CD4-positive, alpha-beta T cell (primary cell): ENCODE data around the gene IL17B. TPM values are rescaled to one million over a fixed set of nuclear protein-coding genes. Genes with fewer than 3 reads are reported as not detected.

Experiments used
- ATAC-seq: fragments of 200-7000 bp; cut with Tn5 transposase; one replicate; pipeline ENCODE4 v1.10.0; 2022; ENCODE audit warnings: mild to moderate bottlenecking; ENCODE audit not compliant: poor library complexity
- CTCF ChIA-PET: fragments of 350-600 bp; sonication (Branson Sonifier 250); formaldehyde crosslinking; loops from one replicate; lab custom pipeline; 2021; ENCODE audit warnings: antibody characterized with exemption, inconsistent platforms; lab: Charles Lee
- POLR2A ChIA-PET: fragments of 350-600 bp; sonication (Branson Sonifier 250); formaldehyde crosslinking; loops from one replicate; lab custom pipeline; 2021; ENCODE audit warnings: antibody characterized with exemption, inconsistent platforms; lab: Charles Lee
- DNase-seq, 14 experiments: peaks; one replicate each; pipeline ENCODE4 v3.0.0-alpha.2; 2013 to 2020; ENCODE audit warnings: mixed read lengths in 2 of 14
- H3K27ac ChIP-seq, 2 donors: one replicate each; pipeline versions ENCODE4 v1.5.1 to v1.7.0; 2013; ENCODE audit warnings: low read length in 2 of 2, low read depth in 1 of 2, mild to moderate bottlenecking in 1 of 2
- H3K27me3 ChIP-seq, 2 experiments: 1 replicate in 1 of 2; 2 replicates in 1 of 2; pipeline versions ENCODE4 v1.6.1 to v1.7.0; 2013; ENCODE audit warnings: low read length in 2 of 2, control low read depth in 1 of 2, mild to moderate bottlenecking in 1 of 2, moderate library complexity in 1 of 2; ENCODE audit not compliant: insufficient read depth in 2 of 2, control insufficient read depth in 1 of 2
- H3K36me3 ChIP-seq: one replicate; pipeline ENCODE4 v1.6.1; 2013; ENCODE audit warnings: low read length, control low read depth; ENCODE audit not compliant: insufficient read depth
- H3K4me1 ChIP-seq: one replicate; pipeline ENCODE4 v1.6.1; 2013; ENCODE audit warnings: low read length, control low read depth; ENCODE audit not compliant: insufficient read depth
- H3K4me3 ChIP-seq: one replicate; pipeline ENCODE4 v1.5.1; 2013; ENCODE audit warnings: mild to moderate bottlenecking, low read length, moderate library complexity
- H3K9me3 ChIP-seq, 2 experiments: 1 replicate in 1 of 2; 2 replicates in 1 of 2; pipeline versions ENCODE4 v1.6.1 to v1.7.0; 2013; ENCODE audit warnings: low read length in 2 of 2, mild to moderate bottlenecking in 2 of 2, control low read depth in 1 of 2, moderate library complexity in 1 of 2; ENCODE audit not compliant: control insufficient read depth in 1 of 2, insufficient read depth in 1 of 2
- H3K27ac Mint-ChIP-seq: one replicate; pipeline ENCODE4 v1.8.0; 2020; ENCODE audit warnings: mixed read lengths
- H3K27me3 Mint-ChIP-seq: one replicate; pipeline ENCODE4 v1.8.0; 2021; ENCODE audit warnings: mixed read lengths
- H3K36me3 Mint-ChIP-seq: one replicate; pipeline ENCODE4 v1.8.0; 2021; ENCODE audit warnings: low read depth, mixed read lengths
- H3K4me1 Mint-ChIP-seq: one replicate; pipeline ENCODE4 v1.8.0; 2021; ENCODE audit warnings: low read depth, mixed read lengths
- H3K4me3 Mint-ChIP-seq: one replicate; pipeline ENCODE4 v1.8.0; 2020; ENCODE audit warnings: mild to moderate bottlenecking, mixed read lengths
- H3K9me3 Mint-ChIP-seq: one replicate; pipeline ENCODE4 v1.8.0; 2020; ENCODE audit warnings: mixed read lengths
- intact Hi-C, 2 experiments: fragments of 100-400 bp; cut with DNase I in 1 of 2; cut with micrococcal nuclease in 1 of 2; formaldehyde crosslinking; loops; one replicate each; pipeline versions ENCODE4 v1.15.1 to v1.9.0; 2023 to 2025; cut with DNase I, micrococcal nuclease
- total RNA-seq, 174 experiments: library from RNA in 2 of 174; stranded (reverse) in 2 of 174; gene quantifications; one replicate each; pipeline ENCODE4 v1.2.3 and lab custom pipeline; 2021 to 2026
- TF ChIP-seq, protein P1 (sequence below): fragments of 200-600 bp; IDR thresholded peaks from one replicate; pipeline ENCODE4 v1.8.0; 2022; ENCODE audit warnings: antibody characterized with exemption, mild to moderate bottlenecking

IL17B gene
- total RNA-seq, 2 experiments from 2014 or later, result not detected

DNA sequence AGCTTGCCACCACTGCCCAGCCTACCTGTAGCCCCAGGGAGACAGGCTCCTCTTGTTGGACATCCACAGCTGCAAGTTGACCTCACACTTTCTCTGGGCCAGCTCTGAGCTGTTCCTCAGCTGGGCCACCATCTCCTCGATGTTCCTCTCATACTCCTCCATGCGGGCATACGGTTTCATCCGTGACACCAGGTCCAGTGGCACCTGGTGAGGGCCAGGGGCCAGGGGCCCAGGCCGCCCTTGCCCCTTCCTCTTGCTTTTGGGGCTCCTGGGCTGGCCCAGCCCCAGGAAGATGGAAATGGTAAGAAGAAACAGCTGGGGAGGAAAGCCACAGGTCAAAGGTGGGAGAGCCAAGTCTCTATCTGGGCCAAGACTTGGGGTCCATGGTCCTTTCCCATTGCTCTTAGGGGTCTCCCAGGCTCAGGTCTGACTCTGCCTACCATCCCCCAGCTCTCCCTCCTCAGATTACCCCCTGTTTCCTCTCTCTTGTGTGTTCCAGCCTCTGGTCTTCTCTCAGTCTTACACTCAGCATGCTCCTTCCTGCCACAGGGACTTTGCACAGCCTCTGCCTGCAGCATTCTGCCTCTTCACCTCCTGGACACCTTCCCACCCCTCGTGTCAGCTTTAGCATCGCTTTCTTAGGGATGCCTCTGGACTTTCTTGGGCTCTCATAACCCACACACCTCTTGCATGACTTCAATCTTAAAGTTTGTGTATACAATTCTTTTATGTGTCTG lies 2.2 kb downstream of the IL17B start:
- no peak overlapping the region for H3K4me3 ChIP-seq
- peaks cover 0 to 2% of the 10 kb centered on the region in 2 experiments for H3K27me3 ChIP-seq
- H3K9me3 ChIP-seq, result no peaks in the 10 kb centered on the region
- peaks cover 4% of the 10 kb centered on the region for H3K36me3 Mint-ChIP-seq
- peaks cover 3% of the 10 kb centered on the region for H3K36me3 ChIP-seq
- CTCF ChIA-PET, result interaction anchor here (2.3 kb wide), 1 partner anchor 60 kb away, joined by 5 read pairs; no protein-coding TSS in a partner anchor
- ATAC-seq, result no peak
- TF ChIP-seq, protein P1, sequence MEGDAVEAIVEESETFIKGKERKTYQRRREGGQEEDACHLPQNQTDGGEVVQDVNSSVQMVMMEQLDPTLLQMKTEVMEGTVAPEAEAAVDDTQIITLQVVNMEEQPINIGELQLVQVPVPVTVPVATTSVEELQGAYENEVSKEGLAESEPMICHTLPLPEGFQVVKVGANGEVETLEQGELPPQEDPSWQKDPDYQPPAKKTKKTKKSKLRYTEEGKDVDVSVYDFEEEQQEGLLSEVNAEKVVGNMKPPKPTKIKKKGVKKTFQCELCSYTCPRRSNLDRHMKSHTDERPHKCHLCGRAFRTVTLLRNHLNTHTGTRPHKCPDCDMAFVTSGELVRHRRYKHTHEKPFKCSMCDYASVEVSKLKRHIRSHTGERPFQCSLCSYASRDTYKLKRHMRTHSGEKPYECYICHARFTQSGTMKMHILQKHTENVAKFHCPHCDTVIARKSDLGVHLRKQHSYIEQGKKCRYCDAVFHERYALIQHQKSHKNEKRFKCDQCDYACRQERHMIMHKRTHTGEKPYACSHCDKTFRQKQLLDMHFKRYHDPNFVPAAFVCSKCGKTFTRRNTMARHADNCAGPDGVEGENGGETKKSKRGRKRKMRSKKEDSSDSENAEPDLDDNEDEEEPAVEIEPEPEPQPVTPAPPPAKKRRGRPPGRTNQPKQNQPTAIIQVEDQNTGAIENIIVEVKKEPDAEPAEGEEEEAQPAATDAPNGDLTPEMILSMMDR, result no peak
- no peaks in the 10 kb centered on the region for H3K9me3 Mint-ChIP-seq
- intact Hi-C loops, result loop anchor here in 1 of 2 experiments (10.0 kb wide), 1 partner anchor 232 kb away; the partner anchor contains the start of gene ABLIM3
- no peak for DNase-seq
- POLR2A ChIA-PET, result no interaction called here
- no peak overlapping the region for H3K27ac Mint-ChIP-seq
- no peaks in the 10 kb centered on the region for H3K27me3 Mint-ChIP-seq
- H3K4me1 Mint-ChIP-seq, result no peaks in the 10 kb centered on the region
- H3K4me3 Mint-ChIP-seq, result no peak overlapping the region
- H3K4me1 ChIP-seq, result peaks cover 5% of the 10 kb centered on the region
- no peak overlapping the region for H3K27ac ChIP-seq

DNA sequence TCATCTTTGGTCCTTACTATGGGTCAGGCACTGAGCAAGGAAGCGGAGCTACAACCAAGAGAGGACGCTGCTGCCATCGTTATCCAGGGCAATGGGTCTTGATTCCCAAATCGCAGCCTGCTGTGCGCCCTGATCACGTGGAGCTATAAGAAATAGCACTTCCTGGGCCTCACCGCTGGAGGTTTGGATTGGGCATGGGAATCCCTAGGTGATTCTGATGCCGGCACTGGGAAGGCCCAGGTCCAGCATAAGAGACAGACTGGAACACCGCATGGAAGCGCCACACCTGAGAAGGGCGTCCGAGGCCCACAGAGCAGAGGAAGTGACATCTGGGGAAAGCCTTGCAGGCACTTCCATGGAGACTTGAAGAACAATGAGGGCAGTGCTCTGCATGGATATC lies 3.0 kb downstream of the IL17B start:
- Mint-ChIP-seq H3K27ac (no peak overlapping the region), H3K27me3 (no peaks in the 10 kb centered on the region), H3K4me1 (peaks cover 6% of the 10 kb centered on the region), H3K4me3 (no peak overlapping the region), H3K36me3 (peaks cover 4% of the 10 kb centered on the region), H3K9me3 (no peaks in the 10 kb centered on the region)
- Histone ChIP-seq H3K9me3 (no peaks in the 10 kb centered on the region), H3K27ac (no peak overlapping the region), H3K4me1 (peaks cover 9% of the 10 kb centered on the region), H3K36me3 (peaks cover 3% of the 10 kb centered on the region), H3K4me3 (no peak overlapping the region), H3K27me3 (peaks cover 0 to 3% of the 10 kb centered on the region in 2 experiments)
- ATAC-seq, result no peak
- TF ChIP-seq, protein P1, result no peak
- POLR2A ChIA-PET, result no interaction called here
- CTCF ChIA-PET, result interaction anchor here (2.3 kb wide), 1 partner anchor 59 kb away, joined by 5 read pairs; no protein-coding TSS in a partner anchor
- no peak for DNase-seq
- intact Hi-C loops, result loop anchor here in 1 of 2 experiments (10.0 kb wide), 1 partner anchor 231 kb away; the partner anchor contains the start of gene ABLIM3

- no peak overlapping the region for H3K4me3 ChIP-seq
- Mint-ChIP-seq H3K4me3 (no peak overlapping the region), H3K4me1 (peaks cover 6% of the 10 kb centered on the region), H3K9me3 (no peaks in the 10 kb centered on the region), H3K27me3 (no peaks in the 10 kb centered on the region), H3K27ac (no peak overlapping the region), H3K36me3 (peaks cover 4% of the 10 kb centered on the region)
- no peaks in the 10 kb centered on the region for H3K9me3 ChIP-seq
- CTCF ChIA-PET, result interaction anchor here (2.3 kb wide), 1 partner anchor 58 kb away, joined by 5 read pairs; no protein-coding TSS in a partner anchor
- POLR2A ChIA-PET, result no interaction called here
- ATAC-seq (no peak), DNase-seq (no peak)
- peaks cover 3% of the 10 kb centered on the region for H3K36me3 ChIP-seq
- TF ChIP-seq, protein P1, result no peak
- intact Hi-C loops, result loop anchor here in 1 of 2 experiments (10.0 kb wide), 1 partner anchor 231 kb away; the partner anchor contains the start of gene ABLIM3
- H3K27ac ChIP-seq, result no peak overlapping the region
- H3K27me3 ChIP-seq, result peaks cover 0 to 3% of the 10 kb centered on the region in 2 experiments
- H3K4me1 ChIP-seq, result peaks cover 11% of the 10 kb centered on the region
Measured at GRCh38 chr5:149375434-149375833, 3.7 kb downstream of the IL17B start.
